Measurements from ENCODE around the gene CIDEB.

Gene CIDEB

DNA sequence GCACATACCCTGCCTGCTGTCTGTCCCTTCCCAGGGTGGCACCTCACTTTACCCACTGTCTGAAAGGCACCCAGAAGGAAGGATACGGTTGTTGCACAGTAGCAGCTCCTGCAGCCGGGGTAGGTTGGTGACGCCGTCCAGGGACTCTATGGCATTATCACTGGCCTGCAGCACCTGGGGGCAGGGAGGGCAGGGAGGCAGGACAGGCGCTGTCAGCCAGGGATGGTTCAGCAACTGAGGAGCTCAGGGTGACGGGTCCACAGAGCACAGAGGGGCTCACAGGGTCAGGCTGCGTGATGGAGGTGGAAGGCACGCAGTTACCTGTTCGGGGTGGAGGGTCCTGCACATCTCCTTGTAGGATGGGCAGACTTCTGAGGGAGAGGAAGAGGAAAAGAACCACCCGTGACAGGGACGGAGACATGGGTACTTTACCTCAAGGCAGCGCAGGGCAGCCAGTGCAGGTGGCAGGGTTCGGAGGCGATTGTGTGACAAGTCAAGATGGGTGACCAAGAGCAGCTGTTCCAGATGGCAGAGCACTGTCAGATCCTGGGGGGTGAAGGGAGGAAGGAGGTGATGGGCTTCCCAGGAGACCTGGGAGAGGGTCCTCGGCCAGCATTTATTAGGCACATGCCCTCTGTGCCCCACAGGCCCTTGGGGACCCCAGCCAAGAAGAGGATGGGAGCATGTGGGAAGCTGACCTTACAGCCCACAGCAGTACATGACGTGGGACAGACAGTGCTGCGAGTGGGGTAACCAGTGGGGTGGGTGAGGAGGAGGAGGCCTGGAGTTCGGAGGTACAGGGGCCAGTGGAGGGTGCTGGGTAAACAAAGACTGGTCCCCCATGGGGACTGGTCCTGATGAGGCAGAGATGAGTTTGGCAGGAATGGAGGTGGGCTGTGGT, 41.2 kb downstream of the CIDEB start:
- DNase-seq = no peak

DNA sequence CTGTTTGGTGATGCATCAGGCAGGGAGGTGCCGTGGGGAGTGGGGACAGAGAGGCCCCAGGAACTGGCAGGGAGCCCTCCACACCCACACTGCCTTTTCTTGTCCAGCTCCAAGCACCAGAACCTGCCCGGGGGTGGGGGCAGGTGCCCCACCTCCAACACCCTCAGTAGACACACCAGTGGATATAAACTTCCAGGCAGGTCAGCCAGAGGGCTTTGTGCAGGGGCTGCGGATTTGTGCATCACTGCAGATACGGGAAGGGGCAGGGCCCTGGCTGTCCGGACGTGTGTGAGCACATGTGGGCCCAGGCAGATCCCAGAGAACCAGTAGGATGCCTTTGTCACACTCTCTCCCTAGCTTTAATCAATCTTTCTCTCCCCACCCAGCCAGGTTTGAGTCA, 43.5 kb downstream of the CIDEB start:
- DNase-seq = no peak

DNA sequence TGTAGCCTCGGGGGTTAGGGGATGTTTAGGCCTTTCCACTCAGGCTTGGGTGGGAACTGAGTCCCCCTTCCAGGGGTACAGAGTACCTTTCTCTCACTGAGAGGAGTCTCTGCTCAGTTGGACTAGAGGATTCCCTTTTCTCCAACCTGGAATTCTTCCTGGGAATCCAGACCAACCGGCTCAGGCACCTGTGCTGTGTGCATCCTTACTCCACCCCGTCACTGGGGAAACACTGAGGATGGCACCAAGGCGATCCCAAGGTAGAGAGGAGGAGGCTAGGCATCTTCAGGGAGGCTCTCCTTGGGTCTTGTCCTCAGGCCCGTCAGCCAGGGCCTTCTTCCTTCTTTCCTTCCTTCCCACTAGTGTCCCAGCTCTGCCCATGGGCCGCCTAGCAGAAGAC, 43.9 kb downstream of the CIDEB start:
- no peak for DNase-seq

DNA sequence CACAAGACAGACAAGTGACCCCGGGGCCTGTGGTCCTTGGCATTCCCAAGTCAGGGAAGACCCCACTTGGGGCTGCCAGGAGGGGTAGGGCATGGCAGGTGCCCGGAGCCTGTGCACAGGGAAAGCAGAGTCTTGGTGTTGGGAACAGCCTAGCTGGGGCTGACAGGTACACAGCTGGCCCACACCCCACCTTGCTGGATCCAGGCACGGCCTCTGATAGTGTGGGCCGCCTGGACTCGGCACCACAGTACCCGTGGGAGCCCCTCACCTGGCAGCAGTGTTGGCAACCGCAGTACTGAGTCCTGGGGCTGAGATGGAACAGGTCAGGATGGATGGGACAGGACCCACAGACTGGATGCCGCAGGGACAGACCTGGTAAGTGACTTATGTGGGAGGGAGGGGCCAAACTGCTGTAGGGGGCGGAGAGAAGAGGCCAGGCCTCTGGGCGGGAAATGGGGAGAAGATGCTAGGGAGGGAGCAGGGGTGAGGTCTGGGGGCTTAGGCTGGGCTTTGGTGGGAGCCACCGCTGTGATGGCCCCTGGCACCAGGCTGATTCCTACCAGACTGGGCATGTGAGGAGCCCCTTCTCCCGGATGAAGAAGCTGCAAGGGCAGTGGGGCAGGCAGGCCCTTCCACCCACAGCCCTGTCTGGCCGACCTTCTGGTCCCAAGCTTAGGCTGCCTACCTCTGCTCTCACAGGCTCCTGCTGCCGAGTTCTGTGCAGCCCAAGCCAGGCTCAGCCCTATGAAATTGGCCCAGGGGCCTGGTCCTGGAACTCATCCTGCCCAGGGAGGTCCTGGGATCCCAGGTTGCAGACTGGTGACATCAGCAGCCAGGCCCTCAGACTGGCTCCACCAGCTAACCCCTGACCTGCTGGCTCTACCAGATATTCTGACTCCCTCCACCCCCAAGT, 44.7 kb downstream of the CIDEB start, which contains the start of gene TGM1:
TSS of gene TGM1 (minus strand) at position 357 of the 913 bp plus-strand sequence. CDS start 825 bp downstream, outside the sequence.
- DNase-seq = no peak

DNA sequence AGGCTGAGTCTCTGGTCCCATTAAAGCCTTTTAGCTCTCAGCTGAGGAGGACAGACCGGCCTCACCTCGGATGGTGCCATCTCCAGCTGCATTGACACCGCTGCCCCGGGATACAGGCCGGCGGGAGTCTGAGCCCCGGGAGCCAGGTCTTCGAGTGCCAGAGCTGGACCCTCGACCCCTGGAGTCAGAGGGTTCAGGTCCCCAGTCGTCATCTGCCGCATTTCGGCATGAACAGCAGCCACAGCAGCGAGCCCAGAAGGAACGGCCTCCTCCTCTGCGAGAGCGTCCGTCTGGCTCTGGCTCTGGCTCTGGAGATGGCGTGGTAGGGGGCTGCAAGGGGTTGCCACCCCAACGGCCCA, 45.8 kb downstream of the CIDEB start:
- DNase-seq = no peak

DNA sequence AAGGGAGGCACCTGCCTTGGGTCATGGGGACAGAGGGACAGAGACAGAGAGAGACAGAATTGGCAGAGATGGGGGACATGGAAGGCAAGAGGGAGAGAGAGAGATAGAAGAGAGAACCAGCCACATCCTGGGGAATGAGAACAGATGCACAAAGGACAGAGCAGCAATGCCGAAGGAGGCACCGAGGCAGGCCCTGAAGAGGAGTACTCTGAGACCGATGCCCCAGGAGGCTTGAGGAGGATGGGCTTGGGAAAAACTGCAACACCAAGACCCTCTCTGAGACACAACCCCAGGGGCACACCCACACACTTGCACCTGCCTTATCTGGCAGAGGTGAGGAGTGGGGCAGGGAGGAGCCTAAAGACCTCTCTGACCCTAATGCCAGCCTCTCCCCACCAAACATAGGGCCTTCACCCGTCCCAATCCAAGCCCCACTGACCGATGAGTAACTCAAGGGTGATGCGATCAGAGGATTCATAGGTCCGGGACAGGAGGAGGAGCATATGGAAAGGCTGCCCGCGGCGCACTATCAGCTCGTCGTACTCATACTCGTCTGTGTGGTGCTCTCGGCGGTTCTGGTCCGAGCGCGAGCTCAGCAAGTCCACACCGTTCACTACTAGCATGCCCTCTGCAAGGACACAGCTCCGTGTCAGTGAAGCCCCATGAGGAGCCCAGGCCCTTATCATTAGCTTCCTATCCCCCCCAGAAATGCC, 46.4 kb downstream of the CIDEB start:
- DNase-seq = no peak

DNA sequence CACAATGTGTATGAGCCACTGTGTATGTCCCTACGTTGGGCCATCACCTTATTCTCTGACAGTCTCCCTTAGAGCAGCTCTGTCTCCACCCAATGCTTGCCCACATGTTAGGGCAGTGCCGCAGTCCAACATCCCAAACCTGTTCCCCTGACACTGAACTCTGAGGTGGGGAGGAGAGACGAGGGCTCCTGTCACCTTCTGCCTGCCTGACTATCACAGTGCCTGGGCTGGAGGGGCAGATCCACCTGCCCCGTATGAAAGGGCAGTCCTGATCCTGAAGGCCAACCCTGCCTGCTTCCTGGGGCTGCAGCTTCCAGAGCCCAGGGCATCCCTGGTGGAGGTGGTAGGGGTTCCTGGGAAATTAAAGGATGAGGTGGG, 47.0 kb downstream of the CIDEB start:
- no peak for DNase-seq

DNA sequence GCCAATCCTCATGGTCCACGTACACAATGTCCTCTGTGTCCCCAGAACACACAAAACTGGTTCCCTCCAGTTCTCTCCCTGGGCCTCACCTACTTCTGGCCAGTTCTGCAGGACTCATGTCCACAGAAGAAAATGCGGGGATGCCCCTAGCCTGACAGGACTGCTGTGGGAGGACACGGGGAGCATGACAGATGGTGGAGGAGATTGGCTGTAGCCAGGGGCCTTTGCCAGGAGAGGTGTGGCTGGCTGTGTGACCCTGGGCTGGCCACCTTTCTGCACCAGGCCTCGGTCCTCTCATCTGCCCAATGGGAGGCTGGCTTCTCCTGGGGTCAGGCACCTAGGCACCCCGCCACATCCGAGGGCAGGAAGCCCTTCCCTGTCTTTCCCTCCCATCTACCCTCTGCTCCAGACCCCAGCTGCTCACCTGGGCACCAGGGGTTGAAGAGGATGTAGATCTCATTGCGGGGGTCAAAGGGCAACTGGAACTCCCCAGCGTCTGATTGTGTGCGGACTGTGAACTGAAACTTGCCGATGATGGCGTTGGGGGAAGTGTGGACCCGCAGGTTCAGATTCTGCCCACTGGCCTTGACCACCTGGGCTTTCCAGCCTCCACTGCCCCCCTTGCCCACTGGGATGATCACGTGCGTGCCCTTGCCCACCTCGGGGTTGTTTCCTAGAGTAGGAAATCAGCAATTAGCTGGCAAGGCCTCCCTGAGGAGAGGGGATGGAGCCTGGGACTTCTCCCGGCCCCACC, 47.6 kb downstream of the CIDEB start:
- DNase-seq = no peak

DNA sequence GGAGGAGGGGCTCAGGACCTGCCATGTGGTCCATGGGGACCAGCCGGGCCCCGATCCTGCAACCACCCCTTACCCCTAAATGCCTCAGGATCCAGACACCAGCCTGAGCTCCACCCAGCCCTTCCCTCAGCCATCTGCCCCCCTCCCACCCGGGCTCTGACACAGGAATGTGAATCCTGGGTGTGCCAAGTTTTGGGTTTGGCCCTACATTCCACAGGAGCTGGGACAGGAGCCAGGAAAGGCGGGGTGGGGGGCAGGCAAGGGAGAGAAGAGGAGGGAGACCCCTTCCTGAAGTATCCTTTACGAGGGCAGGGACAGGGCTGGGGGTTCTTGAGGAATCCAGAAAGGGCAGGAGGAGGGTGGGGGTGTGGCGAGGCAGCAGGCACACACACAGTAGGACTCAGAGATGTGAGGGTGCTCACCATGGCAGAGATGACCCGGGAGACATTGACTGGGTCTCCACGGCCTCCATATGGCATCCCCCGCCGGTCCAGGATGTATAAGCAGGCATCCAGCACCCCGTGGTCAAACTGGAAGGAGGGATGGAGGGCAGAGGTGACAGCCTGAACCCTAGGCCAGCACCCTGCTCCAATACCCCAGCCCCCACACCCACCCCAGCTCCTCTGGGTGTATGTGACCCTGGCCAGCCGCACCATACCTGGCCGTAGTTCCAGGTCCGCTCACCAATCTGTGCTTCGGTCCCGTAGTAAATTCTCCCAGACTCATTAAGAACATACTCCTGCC, 48.3 kb downstream of the CIDEB start:
- no peak for DNase-seq

DNA sequence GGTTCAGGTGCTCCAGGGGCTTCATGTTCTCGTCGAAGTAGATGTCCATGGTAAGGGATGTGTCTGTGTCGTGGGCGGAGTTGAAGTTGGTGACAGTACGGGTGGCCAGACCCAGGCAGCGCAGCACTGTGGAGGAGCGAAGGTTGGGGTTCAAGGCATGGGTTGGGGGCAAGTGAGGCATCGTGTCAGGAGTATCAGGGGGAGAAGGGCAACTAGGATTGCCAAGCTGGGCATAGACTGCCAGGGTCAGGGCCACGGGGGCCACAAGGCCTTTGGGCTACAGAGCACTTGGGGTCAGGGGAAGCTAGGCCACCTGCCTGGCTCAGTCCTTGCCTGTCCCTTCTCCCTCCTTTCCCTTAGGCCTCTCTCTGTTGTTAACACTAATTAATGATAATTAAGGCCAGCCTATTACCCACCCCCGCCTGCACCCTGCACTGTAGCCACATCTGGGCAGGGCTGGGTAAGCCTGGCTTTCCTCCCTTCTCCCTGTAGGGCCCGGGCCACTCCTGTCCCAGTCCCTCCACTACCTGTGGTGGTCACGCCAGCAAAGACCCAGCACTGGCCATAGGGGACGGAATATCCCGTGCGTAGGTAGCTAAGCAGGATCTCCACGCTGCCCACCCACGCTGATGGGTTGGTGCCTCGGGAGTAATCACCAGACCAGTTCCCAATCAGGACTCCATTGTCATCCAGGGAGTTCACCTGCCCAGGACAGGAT, 49.1 kb downstream of the CIDEB start:
- DNase-seq = no peak

DNA sequence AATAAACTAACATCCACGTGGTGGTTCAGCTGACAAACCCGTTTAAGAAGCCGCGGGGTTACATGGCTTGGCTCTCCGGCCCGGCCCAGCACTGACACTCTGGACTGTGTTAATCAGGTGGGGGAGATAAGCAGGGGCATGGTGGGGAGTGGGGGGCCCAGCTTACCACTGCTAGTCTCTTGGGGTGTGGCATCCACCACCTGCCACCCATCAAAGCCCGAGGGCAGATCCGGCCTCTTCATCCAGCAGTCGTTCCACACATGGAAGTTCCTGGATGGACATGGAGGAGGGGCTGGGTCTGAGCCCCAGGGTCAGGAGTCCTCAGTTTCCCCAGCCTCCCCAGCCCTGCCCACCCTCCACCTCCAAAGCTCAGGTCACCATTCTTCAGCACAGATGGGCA, 49.7 kb downstream of the CIDEB start:
- no peak for DNase-seq

DNA sequence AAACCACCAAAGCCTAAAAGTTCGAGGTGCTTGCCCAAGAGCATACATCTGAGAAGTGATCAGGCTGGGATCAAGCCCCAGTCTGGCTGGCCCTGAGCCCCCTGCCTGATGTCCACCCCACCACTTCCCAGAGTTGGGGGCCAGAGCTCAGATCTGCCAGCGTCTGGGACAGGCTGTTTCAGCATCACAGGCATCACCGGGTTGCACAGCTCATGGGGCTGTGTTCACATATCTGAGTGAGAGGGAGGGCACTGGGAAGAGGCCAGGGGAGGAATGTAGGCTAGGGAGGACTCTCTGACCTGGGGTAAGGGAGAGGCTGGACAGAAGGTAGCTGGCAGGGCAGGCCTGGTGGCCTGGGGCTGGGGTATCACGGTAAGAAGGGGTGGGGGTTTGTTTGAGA, 50.8 kb downstream of the CIDEB start:
- no peak for DNase-seq

DNA sequence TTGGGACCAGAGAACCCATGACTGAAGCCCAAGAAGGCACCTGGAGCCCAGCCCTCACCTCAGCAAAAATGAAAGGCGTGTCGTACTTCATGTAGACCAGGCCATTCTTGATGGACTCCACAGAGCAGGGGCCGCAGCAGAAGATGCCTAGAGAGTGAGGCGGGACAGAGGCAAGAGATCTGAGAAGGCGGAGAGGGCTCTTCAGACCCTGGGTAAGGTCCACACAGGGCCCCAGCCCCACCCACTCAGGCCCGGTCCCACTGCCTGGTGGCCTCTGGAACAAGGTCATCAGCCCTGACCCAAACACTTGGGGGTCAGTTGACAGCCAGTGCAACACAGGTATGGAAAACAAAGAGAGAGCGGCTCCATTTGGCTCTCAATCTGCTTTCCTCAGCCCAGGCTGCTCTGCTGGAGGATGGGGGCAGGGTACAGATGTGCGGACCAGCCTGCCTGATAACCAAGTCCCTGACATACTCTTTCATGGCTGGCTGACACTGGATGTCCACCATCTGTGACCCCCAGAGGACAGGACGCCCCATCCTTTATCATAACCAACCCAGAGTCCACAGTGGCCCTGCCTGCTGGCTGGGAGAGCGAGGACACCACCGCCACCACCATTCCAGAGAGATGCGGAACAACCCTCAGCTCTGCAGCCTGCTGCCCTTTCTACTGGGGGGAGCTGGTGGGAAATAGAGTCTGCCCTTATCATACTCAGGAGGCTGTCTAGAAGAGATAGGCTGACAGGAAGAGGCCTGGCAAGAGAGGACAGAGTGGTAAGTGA, 51.7 kb downstream of the CIDEB start:
- no peak for DNase-seq

DNA sequence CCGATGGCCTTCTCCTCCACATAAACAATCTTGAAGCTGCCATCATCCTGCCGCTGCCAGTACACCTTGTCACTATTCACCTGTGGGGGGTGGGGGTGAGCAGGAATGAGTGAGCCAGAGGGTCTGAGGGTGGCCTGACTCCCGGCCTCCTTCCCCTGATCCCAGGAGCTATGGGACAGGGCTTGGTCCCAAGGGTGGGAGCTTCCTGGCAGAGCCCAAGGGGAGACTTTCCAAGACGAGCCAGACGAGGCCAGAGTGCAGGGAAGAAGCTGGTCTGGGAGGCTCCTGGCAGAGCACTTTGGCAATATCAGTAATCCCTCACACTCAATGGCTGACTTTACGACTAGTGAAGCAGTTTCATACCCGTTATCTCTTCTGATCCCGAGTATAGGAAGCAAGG, 52.3 kb downstream of the CIDEB start:
- no peak for DNase-seq
